PC-9 (cell line): Measurements from ENCODE around the gene ANAPC15. TPM values are rescaled to one million over a fixed set of nuclear protein-coding genes. Genes with fewer than 3 reads are reported as not detected.

ENCODE experiments used
- BruUV-seq: library from RNA; stranded (reverse); fragments of 400-500 nt; replicated peaks from 2 replicates; lab custom pipeline; 2021; lab: Mats Ljungman, UMichigan
- CTCF ChIA-PET: fragments of 300-600 bp; sonication (Branson Sonifier 250); formaldehyde crosslinking; loops from one replicate; lab custom pipeline; 2022; ENCODE audit warnings: antibody characterized with exemption; lab: Charles Lee
- POLR2A ChIA-PET: fragments of 300-600 bp; sonication (Branson Sonifier 250); formaldehyde crosslinking; loops from one replicate; lab custom pipeline; 2022; ENCODE audit warnings: antibody characterized with exemption; ENCODE audit not compliant: unreplicated experiment; lab: Charles Lee
- DNase-seq, 2 experiments: peaks; one replicate each; pipeline versions ENCODE4 v3.0.0 to v3.0.0-alpha.2; 2015 to 2022; ENCODE audit warnings: mixed read lengths in 1 of 2
- H2AFZ ChIP-seq: fragments of 200-600 bp; sonication (generic); 2 replicates; pipeline ENCODE4 v1.8.1; 2017; ENCODE audit warnings: antibody characterized with exemption
- H3F3A ChIP-seq: fragments of 200-600 bp; sonication (generic); 2 replicates; pipeline ENCODE4 v1.8.1; 2017; ENCODE audit warnings: antibody characterized with exemption, mild to moderate bottlenecking, low read depth; ENCODE audit not compliant: insufficient read depth
- H3K27ac ChIP-seq: fragments of 200-600 bp; sonication (generic); 2 replicates; pipeline ENCODE4 v1.6.1; 2016; ENCODE audit warnings: mixed run types
- H3K27me3 ChIP-seq: fragments of 200-600 bp; sonication (generic); 2 replicates; pipeline ENCODE4 v1.6.1; 2016; ENCODE audit warnings: low read depth, mixed run types; ENCODE audit not compliant: insufficient read depth
- H3K36me3 ChIP-seq: fragments of 200-600 bp; sonication (generic); 2 replicates; pipeline ENCODE4 v1.6.1; 2016; ENCODE audit warnings: low read depth, mixed run types
- H3K4me1 ChIP-seq: fragments of 200-600 bp; sonication (generic); replicated peaks from 2 replicates; pipeline ENCODE4 v1.6.1; 2016; ENCODE audit warnings: mixed run types; ENCODE audit not compliant: insufficient read depth
- H3K4me2 ChIP-seq: fragments of 200-600 bp; sonication (generic); 2 replicates; pipeline ENCODE4 v1.6.1; 2017; ENCODE audit warnings: mixed run types
- H3K4me3 ChIP-seq: fragments of 200-600 bp; sonication (generic); 2 replicates; pipeline ENCODE4 v1.6.1; 2016; ENCODE audit warnings: mixed run types
- H3K79me2 ChIP-seq: fragments of 200-600 bp; sonication (generic); 2 replicates; pipeline ENCODE4 v1.6.1; 2017; ENCODE audit warnings: low read depth, mixed run types
- H3K9me2 ChIP-seq: fragments of 200-600 bp; sonication (generic); 2 replicates; pipeline ENCODE4 v1.8.1; 2017; ENCODE audit warnings: mild to moderate bottlenecking; ENCODE audit not compliant: insufficient read depth
- H3K9me3 ChIP-seq: fragments of 200-600 bp; sonication (generic); 2 replicates; pipeline ENCODE4 v1.8.1; 2016; ENCODE audit warnings: low read depth; ENCODE audit not compliant: insufficient read depth
- H4K20me1 ChIP-seq: fragments of 200-600 bp; sonication (generic); 2 replicates; pipeline ENCODE4 v1.8.1; 2017; ENCODE audit not compliant: insufficient read depth
- CTCF ChIP-seq: fragments of 200-600 bp; sonication (generic); conservative IDR thresholded peaks from 2 replicates; pipeline ENCODE4 v1.6.1; 2017; ENCODE audit warnings: mixed run types, antibody characterized with exemption, mild to moderate bottlenecking, moderate library complexity
- EZH2 ChIP-seq: fragments of 200-600 bp; sonication (generic); IDR thresholded peaks from 2 replicates; pipeline ENCODE4 v1.8.0; 2017; ENCODE audit warnings: antibody characterized with exemption, low read depth
- intact Hi-C: fragments of 100-400 bp; cut with micrococcal nuclease; formaldehyde crosslinking; loops from one replicate; pipeline ENCODE4 v1.10.0; 2022; ENCODE audit not compliant: unreplicated experiment
- total RNA-seq: library from RNA; stranded (reverse); gene quantifications from 2 replicates; pipeline ENCODE4 v1.2.3, GENCODE V29; 2021

The ANAPC15 gene
- total RNA-seq, 1 experiment from 2014 or later, result 97.8 TPM

- DNase-seq, result no peak
- Histone ChIP-seq H3K9me2 (no peaks in the 10 kb centered on the region), H3K36me3 (no peaks in the 10 kb centered on the region), H4K20me1 (no peaks in the 10 kb centered on the region), H3K4me1 (peaks cover 14% of the 10 kb centered on the region), H3K9me3 (no peaks in the 10 kb centered on the region), H3K4me3 (peak overlapping the region; percentile 56), H3K4me2 (peak overlapping the region; percentile 92), H2AFZ (peak overlapping the region; percentile 63), H3K27me3 (no peaks in the 10 kb centered on the region), H3K27ac (peak overlapping the region; percentile 70), H3K79me2 (0 out of 2 replicates have a peak, but pooled peaks cover 4% of the 10 kb centered on the region), H3F3A (peaks cover 10% of the 10 kb centered on the region; the same call in 1 of the 2 replicates)
- no peak for TF ChIP-seq CTCF
- no peak for TF ChIP-seq EZH2
- intact Hi-C loops, result loop anchor here (1.0 kb wide), 5 partner anchors 8 to 303 kb away; partner anchors contain the start of genes LAMTOR1, LRRC51 and NUMA1
- ChIA-PET POLR2A (interaction anchor here (0.6 to 0.7 kb wide), 3 partner anchors 72 to 324 kb away, joined by 4 to 6 read pairs (median 5); no protein-coding TSS in a partner anchor), CTCF (no interaction called here)
- TSS peak; percentile 79 for BruUV-seq
These were observed 974 bp downstream of the ANAPC15 start for GRCh38 chr11:72111300-72112142.

- POLR2A ChIA-PET, result no interaction called here
- DNase-seq, result no peak
- Histone ChIP-seq H3F3A (peaks cover 15% of the 10 kb centered on the region; the same call in 1 of the 2 replicates), H3K4me1 (peaks cover 13% of the 10 kb centered on the region), H4K20me1 (no peaks in the 10 kb centered on the region), H3K79me2 (peaks cover 21% of the 10 kb centered on the region), H3K9me3 (no peaks in the 10 kb centered on the region), H3K27ac (no peak within 1 kb of the TSS), H3K4me2 (no peak within 1 kb of the TSS), H2AFZ (no peak within 1 kb of the TSS), H3K4me3 (no peak within 1 kb of the TSS), H3K36me3 (no peaks in the 10 kb centered on the region), H3K9me2 (no peaks in the 10 kb centered on the region), H3K27me3 (no peaks in the 10 kb centered on the region)
- CTCF ChIA-PET, result no interaction called here
- intact Hi-C loops, result no loop called here
- no TSS peak for BruUV-seq
- TF ChIP-seq CTCF, result no peak
These were observed 6.6 kb downstream of the ANAPC15 start, which contains the start of gene TOMT for GRCh38 chr11:72105888-72106287. Gene TOMT, plus strand, starts transcription at chr11:72105924. Its CDS starts 28 bp downstream, at chr11:72105952.

DNA sequence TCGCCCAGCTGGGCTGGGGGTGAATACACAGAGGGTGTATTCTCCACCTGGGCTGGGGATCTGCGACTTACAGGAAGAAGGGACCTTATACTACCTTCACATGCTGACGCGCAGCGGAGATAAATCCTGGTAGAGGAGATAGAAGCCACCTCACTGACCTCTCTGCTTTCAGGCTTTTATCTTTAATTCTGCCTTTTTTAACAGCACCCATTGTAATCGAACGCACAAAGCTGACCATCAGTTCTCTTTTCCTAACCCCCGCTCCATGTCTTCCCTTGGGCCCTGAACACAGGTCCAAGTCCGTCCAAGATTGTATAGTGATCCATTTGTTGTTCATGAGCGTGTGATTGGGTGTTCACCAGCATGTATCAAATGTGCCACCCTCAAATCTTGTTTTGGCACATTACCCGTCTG lies 8.7 kb downstream of the ANAPC15 start:
- TSS peak; percentile 98 for BruUV-seq
- Histone ChIP-seq H3K9me2 (no peaks in the 10 kb centered on the region), H3K27me3 (no peaks in the 10 kb centered on the region), H3K79me2 (peaks cover 38% of the 10 kb centered on the region), H3K36me3 (no peaks in the 10 kb centered on the region), H2AFZ (peak overlapping the region; percentile 82), H3K9me3 (no peaks in the 10 kb centered on the region), H3K4me1 (peaks cover 13% of the 10 kb centered on the region), H4K20me1 (no peaks in the 10 kb centered on the region), H3F3A (peaks cover 15% of the 10 kb centered on the region; the same call in 1 of the 2 replicates), H3K4me2 (peak overlapping the region; percentile 74), H3K4me3 (peak overlapping the region; percentile 42; the same call in 1 of the 2 replicates), H3K27ac (peak overlapping the region; percentile 62)
- intact Hi-C loops, result loop anchor here (1.0 to 5.0 kb wide), 3 partner anchors 9 to 79 kb away; partner anchors contain the start of gene ANAPC15
- no peak for DNase-seq
- 0 out of 2 replicates have a peak, but pooled peaks have one; percentile 11 for TF ChIP-seq CTCF
- no peak for TF ChIP-seq EZH2
- ChIA-PET POLR2A (no interaction called here), CTCF (no interaction called here)
